Sigmoid colon (tissue), 3 donors: Measurements from ENCODE around the gene PDLIM5.

ENCODE experiments used
- CTCF ChIP-seq, 4 experiments: fragments of 450-650 bp in 3 of 4; fragments of 200-600 bp in 1 of 4; IDR thresholded peaks; one replicate each; pipeline ENCODE4 v1.5.1; 2016 to 2019; ENCODE audit warnings: antibody characterized with exemption in 4 of 4, mild to moderate bottlenecking in 3 of 4, moderate library complexity in 2 of 4
- POLR2A ChIP-seq, 2 donors: fragments of 450-650 bp; IDR thresholded peaks; one replicate each; pipeline ENCODE4 v1.6.1; 2016; ENCODE audit warnings: antibody characterized with exemption in 2 of 2, mild to moderate bottlenecking in 2 of 2, moderate library complexity in 2 of 2

- TF ChIP-seq CTCF (IDR thresholded peaks at IDR 0.05) (no peak), POLR2A (IDR thresholded peaks at IDR 0.05) (no peak)
Measured at GRCh38 chr4:94545296-94545695, 93.6 kb downstream of the PDLIM5 start.
